ENCODE results near the gene THRB. TPM values are rescaled to one million over a fixed set of nuclear protein-coding genes. Genes with fewer than 3 reads are reported as not detected.
A peak's percentile ranks its signal among the peaks of the same experiment; 100 is the strongest.

The THRB gene
- total RNA-seq, 6 experiments from 2014 or later: 14.5 to 29.5 (median 17.3) TPM

DNA sequence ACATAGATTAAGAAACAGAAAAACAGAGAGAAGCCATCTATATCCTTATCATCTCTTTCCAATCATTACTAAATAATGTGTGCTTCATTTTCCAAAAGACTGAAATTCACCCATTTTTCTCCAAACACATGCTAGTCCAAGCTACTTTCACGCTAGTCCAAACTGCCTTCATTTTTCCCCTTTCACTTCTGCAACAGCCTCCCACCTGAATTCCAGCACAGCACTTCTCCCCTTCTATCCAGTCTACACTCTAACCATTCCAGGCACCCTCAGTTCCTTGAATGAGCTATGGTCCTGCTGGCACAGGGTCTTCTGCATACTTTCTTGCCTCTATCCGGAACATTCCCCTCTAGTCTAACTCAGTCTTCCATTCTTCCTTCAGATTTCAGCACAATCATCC, 112.0 kb downstream of the THRB start:
- 83% methylated on average over 2 of the region's 2 CpGs for WGBS (ENCODE audit: insufficient coverage, low coverage, low lambda C conversion rate, missing lambda C conversion rate)
- no peaks in the 10 kb centered on the region for H3K9me3 ChIP-seq
- H3K27ac ChIP-seq: no peak overlapping the region
- peaks cover 0 to 4% (median 0%) of the 10 kb centered on the region in 4 donors for H3K4me1 ChIP-seq
- no peaks in the 10 kb centered on the region for H3K27me3 ChIP-seq
- no peaks in the 10 kb centered on the region for H3K36me3 ChIP-seq
- no peak for ATAC-seq
- TF ChIP-seq, protein P1, sequence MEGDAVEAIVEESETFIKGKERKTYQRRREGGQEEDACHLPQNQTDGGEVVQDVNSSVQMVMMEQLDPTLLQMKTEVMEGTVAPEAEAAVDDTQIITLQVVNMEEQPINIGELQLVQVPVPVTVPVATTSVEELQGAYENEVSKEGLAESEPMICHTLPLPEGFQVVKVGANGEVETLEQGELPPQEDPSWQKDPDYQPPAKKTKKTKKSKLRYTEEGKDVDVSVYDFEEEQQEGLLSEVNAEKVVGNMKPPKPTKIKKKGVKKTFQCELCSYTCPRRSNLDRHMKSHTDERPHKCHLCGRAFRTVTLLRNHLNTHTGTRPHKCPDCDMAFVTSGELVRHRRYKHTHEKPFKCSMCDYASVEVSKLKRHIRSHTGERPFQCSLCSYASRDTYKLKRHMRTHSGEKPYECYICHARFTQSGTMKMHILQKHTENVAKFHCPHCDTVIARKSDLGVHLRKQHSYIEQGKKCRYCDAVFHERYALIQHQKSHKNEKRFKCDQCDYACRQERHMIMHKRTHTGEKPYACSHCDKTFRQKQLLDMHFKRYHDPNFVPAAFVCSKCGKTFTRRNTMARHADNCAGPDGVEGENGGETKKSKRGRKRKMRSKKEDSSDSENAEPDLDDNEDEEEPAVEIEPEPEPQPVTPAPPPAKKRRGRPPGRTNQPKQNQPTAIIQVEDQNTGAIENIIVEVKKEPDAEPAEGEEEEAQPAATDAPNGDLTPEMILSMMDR (IDR thresholded peaks at IDR 0.05): no peak
- no peak for TF ChIP-seq POLR2A (IDR thresholded peaks at IDR 0.05)
- H3K4me3 ChIP-seq: no peak overlapping the region
- intact Hi-C loops (cut with DNase I): no loop called here
- no peak for DNase-seq

GRCh38 chr3:24379936-24380335, 114.7 kb downstream of the THRB start:
- DNase-seq: no peak
- peak in 2 of 4 donors; percentile 47 to 52 for ATAC-seq
- Histone ChIP-seq H3K36me3 (no peaks in the 10 kb centered on the region), H3K4me1 (peaks cover 0 to 18% (median 4%) of the 10 kb centered on the region in 4 donors), H3K9me3 (no peaks in the 10 kb centered on the region), H3K4me3 (no peak overlapping the region), H3K27ac (no peak overlapping the region), H3K27me3 (no peaks in the 10 kb centered on the region)
- intact Hi-C loops (cut with DNase I): no loop called here
- no peak for TF ChIP-seq POLR2A (IDR thresholded peaks at IDR 0.05)
- TF ChIP-seq, protein P1 (IDR thresholded peaks at IDR 0.05): no peak

- peaks cover 0 to 34% (median 7%) of the 10 kb centered on the region in 4 donors for H3K4me1 ChIP-seq
- intact Hi-C loops (cut with DNase I): no loop called here
- TF ChIP-seq POLR2A (IDR thresholded peaks at IDR 0.05): no peak
- TF ChIP-seq, protein P1 (IDR thresholded peaks at IDR 0.05): no peak
- ATAC-seq (no peak), DNase-seq (no peak)
- H3K27me3 ChIP-seq: no peaks in the 10 kb centered on the region
- H3K9me3 ChIP-seq: no peaks in the 10 kb centered on the region
- H3K36me3 ChIP-seq: no peaks in the 10 kb centered on the region
- no peak overlapping the region for H3K4me3 ChIP-seq
- no peak overlapping the region for H3K27ac ChIP-seq
- WGBS (ENCODE audit: insufficient coverage, low coverage, low lambda C conversion rate, missing lambda C conversion rate): 71% methylated on average over 3 of the region's 3 CpGs
These were observed 116.3 kb downstream of the THRB start for GRCh38 chr3:24378313-24378712.

DNA sequence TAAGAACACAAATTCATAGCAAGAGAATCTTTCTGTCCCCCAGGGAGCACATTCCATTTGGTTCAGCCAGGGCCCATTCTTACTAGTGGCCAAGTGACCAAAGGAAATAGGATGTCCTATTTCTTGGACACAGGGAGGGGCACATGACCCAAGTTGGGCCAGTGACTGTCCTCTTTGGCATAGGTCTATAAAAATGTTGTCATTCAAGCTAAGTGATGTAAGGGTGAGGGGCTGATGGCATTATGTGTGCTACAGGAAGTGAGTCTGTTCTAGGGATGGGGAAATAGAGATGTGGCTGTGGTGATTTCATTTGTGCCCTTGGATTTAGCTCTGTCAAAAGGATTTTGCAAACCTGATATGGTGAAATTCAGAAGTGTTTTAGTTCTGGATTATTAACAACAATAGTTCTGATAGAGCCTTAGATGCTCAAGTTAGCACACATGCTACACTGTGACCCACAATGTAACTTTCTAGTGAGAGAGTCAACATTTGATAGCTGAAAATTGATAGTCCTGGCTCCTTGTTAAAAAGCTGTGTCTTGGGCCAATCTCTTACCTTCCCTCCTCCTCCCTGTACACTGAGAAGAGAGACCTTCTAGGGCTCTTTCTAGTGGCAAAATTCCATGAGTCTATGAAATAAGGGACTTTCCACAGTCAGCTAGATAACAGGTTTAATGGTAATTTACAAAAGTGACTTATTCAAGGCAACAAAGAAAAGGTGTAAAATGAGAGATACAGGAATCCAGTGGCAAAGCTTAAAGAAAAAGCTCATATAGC, 117.2 kb downstream of the THRB start:
- intact Hi-C loops (cut with DNase I): no loop called here
- no peak for TF ChIP-seq POLR2A (IDR thresholded peaks at IDR 0.05)
- DNase-seq: peak in 1 of 3 donors; percentile 25
- no peaks in the 10 kb centered on the region for H3K27me3 ChIP-seq
- H3K4me3 ChIP-seq: no peak overlapping the region
- ATAC-seq: peak in 3 of 4 donors; percentile 4 to 75 (median 14)
- H3K9me3 ChIP-seq: no peaks in the 10 kb centered on the region
- no peaks in the 10 kb centered on the region for H3K36me3 ChIP-seq
- H3K4me1 ChIP-seq: peaks cover 0 to 39% (median 9%) of the 10 kb centered on the region in 4 donors
- H3K27ac ChIP-seq: peak overlapping the region in 1 of 3 donors; percentile 37

DNA sequence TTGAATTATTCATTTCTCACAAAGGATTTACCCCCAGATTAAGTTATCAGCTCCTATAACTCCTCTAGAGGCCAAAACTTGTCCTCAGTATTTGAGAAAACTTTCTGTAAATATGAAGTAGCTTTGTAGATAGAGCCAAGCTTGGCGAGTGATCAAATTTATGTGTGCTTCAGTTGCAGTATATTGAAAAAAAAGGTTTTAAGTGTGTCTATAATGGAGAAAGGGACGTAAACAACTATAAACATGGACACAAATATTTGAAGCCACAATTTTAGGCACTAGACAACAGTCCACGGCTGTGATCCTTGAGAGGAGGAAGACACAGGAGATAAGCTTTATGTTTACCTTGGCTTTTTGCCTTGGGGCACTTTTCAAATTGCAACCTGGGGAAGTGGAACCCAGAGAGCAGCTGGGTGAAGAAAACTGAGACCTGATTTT, 118.7 kb downstream of the THRB start:
- Histone ChIP-seq H3K4me3 (no peak overlapping the region), H3K27ac (peak overlapping the region in 2 of 3 donors; percentile 22 to 35), H3K27me3 (no peaks in the 10 kb centered on the region), H3K36me3 (no peaks in the 10 kb centered on the region), H3K9me3 (no peaks in the 10 kb centered on the region), H3K4me1 (peaks cover 0 to 39% (median 9%) of the 10 kb centered on the region in 4 donors)
- peak in 1 of 3 donors; percentile 57 for DNase-seq
- no peak for TF ChIP-seq POLR2A (IDR thresholded peaks at IDR 0.05)
- TF ChIP-seq, protein P1 (IDR thresholded peaks at IDR 0.05): no peak
- intact Hi-C loops (cut with DNase I): no loop called here
- 13% methylated on average over 3 of the region's 3 CpGs for WGBS (ENCODE audit: insufficient coverage, low coverage, low lambda C conversion rate, missing lambda C conversion rate)
- ATAC-seq: peak; percentile 61 to 79 (median 74)
